GM18907 (cell line): ENCODE results near the gene CLDN15.
A peak's percentile ranks its signal among the peaks of the same experiment; 100 is the strongest.
"Not testable (repeated sequence)": the region's sequence is repeated elsewhere in the genome, so short reads cannot be mapped to it uniquely, and the experiment has no call there.

Experiments
- ATAC-seq: cut with Tn5 transposase; IDR thresholded peaks from one replicate; pipeline ENCODE4 v1.9.1; 2021; ENCODE audit warnings: mild to moderate bottlenecking, moderate library complexity; ENCODE audit not compliant: unreplicated experiment

Gene CLDN15

DNA sequence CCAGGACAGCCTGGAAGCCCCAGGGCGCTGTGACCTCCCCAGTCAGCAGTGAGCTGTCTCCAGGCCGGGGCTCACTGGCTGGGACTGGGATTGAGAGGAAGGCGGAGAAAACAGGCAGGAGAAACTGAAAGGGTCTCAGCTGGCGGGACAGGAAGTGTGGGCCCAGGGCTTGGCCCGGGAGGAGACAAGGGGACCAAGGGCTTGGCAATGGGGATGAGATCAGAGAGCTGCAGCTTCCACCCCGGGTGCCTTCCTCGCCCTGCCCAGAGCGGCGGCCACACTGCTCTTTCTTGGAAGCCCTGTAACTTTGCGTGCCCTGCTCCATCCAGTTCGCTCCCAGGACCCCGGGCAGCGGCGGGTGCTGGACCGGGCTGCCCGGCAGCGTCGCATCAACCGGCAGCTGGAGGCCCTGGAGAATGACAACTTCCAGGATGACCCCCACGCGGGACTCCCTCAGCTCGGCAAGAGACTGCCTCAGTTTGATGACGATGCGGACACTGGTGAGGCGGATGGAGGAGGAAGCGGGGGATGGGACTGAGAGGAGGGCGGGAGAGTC lies 15.2 kb downstream of the CLDN15 start:
- no peak for ATAC-seq

DNA sequence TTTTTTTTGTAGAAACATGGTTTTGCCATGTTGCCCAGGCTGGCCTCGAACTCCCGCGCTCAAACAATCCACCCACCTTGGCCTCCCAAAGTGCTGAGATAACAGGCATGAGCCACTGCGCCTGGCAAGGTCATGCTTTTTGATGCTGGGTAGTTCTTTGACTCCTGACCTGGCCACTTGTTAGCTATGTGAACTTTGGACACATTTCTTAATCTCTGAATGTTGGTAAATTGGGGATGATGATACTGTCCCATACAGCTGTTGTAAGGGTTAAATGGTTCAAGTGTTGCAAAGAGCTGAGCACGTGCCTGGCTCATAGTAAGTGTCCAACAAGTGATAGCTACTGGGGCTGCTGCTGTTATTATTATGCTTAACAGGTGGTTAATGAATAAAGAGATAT lies 17.3 kb downstream of the CLDN15 start:
- no peak for ATAC-seq

DNA sequence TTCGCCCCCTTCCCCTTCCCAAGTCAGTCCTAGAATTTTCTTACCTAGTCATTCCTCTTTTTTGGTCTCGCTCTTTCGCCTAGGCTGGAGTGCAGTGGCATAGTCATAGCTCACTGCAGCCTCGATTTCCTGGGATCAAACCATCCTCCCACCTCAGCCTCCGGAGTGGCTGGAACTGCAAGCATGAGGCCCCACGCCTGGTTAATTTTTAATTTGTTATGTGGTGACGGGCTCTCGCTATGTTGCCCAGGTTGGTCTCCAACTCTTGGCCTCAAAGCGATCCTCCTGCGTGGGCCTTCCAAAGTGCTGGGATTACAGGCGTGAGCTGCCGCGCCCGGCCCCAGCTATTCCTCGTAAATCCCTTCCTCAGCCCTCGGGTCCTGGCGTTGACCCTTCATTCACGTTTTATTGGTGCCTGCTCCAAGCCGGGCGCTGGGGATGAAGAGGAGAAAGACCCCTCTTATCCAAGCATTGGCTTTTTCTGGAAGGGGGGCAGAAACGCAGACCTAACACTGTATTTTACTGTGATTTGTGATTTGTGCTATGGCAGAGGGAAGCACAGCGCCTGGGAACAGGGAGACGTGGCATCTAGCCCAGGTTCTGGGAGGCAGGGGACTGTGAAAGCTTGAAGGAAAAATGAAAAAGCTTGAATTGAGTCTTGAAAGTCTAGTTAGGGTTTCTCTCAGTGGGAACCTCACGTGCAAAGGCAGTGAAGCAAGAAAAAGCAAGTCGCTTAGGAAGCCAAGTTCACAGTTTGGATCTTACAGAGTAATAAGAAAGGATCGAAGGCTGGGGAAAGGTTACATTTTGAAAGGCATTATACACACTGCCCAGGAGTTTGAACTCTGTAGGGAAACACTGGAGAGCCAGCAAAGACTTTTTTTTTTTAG lies 19.1 kb downstream of the CLDN15 start:
- ATAC-seq, result peak; percentile 16

DNA sequence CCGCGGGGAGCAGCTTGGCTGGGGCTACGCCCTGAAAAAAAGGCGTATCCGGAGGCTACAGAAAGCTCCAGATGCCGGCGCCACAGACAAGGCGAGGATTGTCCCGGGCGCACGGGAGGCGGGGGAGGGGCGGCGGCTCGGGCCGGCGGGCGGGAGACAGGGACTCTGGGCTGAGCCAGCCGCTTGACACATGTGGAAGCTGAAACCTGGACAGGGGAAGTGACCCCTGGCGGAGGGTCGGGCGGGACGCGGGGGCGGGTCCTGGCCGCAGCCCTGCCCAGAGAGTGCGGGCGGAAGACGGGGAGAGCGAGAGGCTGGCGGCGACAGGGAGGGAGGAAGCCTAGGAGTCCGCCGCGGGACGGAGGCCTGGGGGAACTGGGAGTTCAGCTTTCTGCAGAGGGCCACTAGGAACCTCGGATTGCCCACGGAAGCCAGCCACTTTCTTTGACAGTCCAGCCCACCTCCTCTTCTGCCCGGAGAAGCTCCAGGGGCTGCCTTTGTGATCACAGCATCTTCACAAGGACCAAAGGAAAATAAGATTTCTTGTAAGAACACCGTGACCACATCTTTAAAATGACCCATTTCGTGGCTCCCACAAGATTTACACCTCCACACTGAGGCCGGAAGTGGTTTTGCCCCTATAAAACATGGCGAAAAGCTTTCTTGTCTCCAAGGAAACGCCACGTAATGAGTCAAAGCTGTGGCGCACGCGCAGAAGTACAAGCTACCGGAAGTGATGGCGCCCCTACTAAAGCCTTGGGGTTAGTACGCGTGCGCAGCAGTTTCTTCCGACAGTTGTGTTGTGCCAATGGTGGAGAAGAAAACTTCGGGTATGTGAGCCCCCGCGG lies 20.0 kb downstream of the CLDN15 start, which contains the start of the genes PLOD3 and ZNHIT1:
TSS of gene PLOD3 (minus strand) at position 194 of the 848 bp plus-strand sequence. CDS start 307 bp downstream, outside the sequence.
TSS of gene ZNHIT1 (plus strand) at position 778 of the 848 bp plus-strand sequence. CDS start at position 809, 31 bp downstream.
- ATAC-seq, result peak; percentile 69

DNA sequence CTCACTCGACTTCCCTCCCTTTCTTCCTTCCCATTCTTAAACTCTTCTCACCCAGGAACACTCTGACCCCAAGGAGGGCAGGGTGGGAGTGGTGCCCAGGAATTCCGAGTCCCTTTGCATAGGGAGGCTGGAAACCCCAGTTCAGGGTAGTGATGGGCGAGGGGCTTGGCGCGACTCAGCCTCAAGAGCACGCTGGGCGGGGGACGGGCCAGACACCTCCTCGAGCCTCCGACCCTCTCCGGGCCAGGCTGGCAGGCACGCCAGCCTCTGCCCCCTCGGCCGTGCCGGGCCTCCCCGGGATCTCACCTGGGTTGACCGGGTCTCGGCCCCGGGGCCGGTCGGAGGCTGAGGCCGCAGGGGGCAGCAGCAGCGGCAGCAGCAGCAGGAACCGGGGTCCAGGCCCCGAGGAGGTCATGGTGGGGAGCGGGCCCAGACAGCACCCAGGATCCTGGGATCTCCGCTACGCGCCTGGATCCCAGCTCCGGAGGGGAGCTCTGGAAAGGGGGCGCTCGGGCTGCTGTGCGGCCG lies 20.7 kb downstream of the CLDN15 start:
- ATAC-seq, result peak; percentile 22

DNA sequence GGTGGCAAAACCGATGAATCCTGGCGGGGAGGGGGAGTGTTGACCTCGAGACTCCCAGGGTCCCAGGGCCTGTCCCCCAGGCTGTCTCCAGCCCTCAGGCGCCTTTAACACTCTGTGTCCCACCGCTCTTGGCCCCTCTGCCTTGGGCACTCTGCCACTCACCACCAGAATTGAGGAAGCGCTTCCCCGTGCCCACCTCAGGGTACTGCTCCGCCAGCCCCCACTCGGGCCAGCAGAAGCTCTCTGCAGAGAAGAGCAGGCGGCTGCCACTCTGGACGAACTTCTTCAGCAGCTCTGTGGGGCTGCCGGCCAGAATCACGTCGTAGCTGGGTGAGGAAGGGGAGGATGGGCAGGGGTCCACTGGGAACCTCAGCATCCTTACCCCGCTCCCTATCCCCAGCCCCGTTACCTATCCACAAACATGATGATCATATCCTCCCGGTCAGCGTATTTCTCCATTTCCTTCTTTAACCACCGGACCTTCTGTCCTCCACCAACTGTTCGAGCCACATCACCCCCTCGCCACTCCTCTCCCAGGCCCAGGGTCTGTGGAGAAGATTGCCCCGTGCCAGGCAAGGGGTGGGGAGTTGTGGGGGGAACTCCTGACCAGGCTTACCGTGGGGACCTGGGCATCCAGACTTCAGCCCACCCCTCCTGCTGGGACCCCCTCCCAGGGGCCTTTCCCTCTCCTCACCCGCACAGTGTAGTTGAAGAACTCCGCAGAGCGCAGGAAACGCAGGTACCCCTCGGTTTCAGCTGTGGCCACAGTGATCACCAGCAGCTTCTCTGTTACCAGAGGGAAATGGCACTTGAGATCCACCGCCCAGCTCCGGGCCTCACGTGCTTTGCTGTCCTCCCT lies 21.4 kb downstream of the CLDN15 start:
- ATAC-seq, result no peak

DNA sequence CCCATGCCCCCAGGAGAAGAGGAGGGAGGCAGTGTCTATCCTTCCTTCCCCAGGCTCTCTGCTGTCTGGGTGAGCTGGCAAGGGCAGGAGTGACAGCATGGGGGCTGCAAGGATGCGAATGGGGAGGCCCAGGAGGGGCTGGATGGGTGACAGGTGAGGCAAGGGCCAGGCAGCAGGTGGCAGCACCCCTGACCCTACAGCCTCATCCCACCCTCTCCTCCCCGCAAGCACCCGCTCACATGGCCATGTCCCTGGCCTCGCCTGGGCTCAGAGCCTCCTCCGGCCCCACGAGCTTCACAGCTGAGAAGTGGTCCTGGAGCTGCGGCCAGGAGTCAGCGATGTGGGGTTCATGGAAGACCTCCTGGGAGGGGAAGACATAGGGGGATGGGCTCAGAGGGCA lies 25.6 kb downstream of the CLDN15 start:
- ATAC-seq, result no peak

DNA sequence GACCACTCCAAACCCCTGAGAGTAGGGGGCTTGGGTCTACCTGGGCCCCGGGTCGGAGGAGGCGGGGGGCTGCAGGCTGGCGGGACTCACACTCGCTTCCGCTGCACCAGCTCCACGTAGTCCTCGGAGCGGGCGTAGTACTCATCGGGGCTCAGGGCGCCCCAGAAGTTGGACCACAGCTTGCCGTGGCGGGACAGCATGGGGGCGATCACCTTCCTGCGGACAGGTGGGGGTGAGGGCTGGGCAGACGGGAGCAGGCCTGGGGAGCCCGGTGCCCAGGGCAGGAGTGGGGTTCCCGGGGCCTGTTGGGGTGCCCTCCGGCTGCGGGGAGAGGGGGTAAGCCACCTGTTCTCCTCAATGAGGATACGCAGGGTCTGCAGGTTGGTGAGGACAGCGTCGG lies 26.1 kb downstream of the CLDN15 start:
- no peak for ATAC-seq

DNA sequence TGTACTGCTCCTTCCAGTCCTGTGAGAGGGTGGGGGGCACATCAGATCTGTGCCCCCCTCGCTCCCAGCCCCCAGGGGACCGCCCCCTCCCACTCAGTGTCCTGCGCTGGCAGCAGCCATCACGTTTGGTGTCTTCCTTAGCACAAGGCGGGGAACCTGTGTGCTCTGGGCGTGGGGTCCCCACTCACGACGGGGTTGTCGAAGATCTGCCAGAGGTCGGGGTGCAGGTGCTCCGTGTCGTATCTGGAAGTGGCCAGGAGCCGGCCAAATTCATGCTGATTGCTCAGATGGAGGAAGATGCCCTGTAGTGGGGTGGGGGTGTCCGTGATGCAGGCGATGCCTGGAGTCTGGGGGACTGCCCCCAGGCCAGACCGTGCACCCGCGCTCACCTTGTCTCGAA lies 27.5 kb downstream of the CLDN15 start:
- no peak for ATAC-seq

DNA sequence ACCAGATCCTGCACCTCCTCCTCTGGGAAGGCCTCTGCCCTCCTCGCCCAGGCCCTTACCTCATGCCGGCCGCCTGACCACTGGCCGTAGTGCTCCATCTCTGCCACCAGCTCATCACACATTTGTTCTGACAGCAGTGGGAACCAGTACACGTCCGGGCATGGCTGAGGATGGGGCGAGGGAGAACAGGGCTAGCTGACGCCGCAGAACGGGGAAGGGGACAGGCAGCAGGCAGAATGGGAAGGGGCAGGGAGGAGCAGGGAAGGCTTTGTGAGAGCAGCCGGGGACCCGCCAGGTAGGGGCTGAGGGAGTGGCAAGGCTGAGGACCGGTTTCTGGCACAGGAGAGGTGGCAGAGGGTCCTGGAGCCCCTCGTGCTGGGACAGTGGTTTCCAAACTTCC lies 28.8 kb downstream of the CLDN15 start:
- ATAC-seq, result no peak

DNA sequence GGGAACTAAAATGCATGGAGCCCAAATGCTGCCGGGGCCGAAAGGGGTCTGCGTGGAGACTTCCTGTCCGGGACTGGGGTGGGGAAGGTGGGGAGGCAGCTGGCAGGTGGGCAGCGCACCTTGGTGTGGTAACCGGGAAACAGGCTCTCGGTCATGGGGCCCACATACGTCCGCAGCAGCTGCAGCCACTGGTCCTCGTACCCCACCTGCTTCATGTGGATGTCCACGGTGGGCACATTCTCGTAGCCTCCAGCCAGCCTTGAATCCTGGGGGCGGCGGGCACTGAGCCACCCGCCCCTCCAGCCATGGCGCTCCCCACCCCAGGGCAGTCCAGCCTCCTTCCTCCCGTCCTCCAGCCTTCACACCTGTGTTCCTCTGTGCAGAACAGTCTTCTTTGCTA lies 30.1 kb downstream of the CLDN15 start:
- no peak for ATAC-seq

DNA sequence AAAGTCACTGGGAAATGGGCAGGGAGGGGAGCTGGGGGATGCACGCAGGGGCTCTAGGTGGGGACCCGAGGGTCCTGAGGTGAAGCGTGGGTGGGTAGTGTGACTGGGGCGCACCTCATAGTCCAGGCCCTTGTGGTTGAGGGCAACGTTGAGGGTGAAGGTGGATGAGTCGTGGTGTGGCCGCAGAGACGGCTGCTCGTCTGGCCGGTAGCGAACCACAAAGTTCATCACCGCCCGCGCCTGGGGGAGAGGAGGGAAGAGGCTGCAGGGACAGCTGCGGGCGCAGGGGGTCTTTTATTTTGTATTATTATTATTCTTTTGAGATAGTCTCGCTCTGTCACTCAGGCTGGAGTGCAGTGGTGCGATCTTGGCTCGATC lies 30.9 kb downstream of the CLDN15 start:
- no peak for ATAC-seq

DNA sequence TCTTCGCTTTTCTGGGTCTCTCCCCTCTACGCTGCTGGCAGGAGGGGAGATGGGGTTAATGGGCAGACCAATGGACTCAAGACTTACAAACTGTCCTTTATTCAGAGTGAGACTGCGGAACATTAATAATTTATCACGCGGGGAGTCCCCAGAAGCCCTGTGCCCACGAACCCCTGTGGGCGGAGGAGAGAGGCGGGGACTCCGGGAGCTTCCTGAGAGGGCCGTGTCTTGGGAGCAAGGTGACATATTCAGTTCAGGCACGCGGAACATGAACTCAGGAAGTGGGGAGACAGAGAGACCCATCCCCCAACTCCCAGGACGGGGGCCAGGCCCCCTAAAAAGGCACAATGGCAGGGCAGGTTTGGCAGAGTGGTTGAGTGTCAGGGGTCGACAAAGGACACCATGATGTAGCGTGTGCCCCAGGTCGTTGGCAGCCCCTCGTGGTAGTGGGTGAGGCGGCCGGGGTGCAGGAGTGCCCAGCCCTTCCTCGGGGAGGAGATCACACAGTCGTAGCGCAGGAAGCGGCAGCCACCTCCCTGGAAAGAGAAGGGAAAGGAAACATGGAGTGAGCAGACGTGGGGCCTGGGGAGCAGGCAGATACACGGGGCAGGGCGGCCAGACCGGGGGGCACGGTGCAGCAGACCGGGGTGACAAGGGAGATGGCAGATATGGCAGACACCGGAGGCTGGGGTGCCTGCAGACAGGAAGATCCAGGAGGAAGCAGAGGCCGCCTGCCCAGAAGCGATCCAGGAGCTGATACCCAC lies 31.5 kb downstream of the CLDN15 start:
- no peak for ATAC-seq

DNA sequence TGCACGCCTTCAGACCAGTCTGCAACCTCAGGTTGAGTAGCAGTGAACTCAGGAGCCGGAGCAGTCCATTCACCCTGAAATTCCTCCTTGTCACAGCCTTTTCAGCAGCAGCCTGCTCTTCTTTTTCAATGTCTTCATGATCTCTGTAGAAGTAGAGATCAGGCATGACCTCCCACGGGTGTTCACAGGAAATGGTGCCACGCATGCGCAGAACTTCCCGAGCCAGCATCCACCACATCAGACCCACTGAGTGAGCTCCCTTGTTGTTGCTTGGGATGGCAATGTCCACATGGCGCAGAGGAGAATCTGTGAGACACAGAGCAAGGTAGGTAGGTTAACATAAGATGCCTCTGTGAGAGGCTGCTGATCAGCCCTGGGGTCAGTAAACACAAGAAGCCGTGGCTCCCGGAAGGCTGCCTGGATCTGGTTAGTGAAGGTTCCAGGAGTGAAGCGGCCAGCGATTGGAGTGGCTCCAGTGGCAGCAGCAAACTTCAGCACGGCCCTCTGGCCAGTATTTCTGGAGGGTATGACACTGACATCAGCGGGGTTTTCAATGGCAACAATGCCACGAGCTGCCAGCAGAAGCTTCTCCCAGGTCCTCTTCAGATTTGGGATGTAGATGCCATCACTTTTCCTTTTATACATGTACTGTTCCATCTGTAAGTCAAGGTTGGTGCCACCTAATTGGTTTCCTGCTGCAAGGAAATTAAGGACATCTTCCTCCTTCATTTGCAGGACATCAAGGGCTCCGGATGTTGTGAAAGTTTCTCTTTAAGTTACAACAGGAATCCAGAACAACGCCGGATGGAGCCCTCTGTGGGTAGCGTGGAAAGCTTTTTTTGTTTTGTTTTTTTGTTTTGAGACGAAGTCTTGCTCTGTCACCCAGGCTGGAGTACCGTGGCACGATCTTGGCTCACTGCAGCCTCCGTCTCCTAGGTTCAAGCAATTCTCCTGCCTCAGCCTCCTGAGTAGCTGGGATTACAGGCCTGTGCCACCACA lies 33.6 kb downstream of the CLDN15 start:
- ATAC-seq, result not testable (repeated sequence)

DNA sequence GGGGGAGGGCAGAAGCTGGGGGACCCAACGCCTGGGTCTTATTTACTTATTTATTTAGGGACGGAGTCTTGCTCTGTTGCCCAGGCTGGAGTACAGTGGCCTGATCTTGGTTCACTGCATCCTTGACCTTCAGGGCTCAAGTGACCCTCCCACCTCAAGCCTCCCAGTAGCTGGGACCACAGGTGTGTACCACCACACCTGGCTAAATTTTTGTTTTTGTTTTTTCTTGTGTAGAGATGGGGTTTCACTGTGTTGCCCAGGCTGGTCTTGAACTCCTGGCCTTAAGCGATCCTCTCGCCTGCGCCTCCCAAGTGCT lies 35.0 kb downstream of the CLDN15 start:
- no peak for ATAC-seq

DNA sequence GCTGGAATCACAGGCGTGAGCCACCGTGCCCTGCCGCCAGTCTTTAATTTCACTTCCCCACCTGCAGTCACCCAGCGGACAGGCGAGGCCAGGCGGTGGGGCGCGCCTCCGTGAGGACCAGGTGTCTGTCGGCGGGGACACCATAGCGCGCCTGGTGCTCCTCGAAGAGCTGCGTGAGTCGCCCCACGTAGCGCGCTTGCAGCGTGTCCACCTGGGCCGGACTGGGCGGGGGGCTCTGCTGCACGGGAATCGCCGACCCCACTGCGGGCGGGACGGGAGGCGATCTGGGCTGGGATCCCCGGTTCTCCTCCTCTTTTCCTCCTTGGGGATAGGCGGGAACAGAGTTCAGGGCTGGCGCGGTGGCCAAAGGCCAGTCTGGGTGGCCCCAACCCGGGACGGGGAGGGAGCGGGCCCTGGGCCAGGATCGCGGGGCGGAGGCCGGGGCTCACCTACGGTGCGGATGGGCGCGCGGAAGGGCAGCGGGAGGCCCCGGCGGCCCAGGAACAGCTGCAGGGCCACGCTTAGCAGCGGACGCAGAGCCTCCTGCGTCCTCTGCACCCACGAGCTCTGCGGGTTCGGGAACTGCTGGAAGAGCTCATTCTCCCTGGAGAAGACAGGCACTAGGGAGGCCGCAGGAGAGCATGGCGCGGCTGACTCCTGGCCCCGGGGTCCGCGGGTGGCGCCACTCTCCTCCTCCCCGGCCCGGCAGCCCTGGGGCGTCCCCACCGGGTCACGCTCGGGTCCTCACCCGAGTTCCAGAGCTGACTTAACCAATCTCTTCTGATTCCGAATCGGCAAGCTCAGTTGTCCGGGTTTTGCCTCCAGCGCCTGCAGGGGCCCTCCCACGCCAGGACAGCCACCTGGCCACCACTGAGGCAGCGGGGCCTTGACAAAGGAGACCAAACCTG lies 35.7 kb downstream of the CLDN15 start:
- no peak for ATAC-seq

DNA sequence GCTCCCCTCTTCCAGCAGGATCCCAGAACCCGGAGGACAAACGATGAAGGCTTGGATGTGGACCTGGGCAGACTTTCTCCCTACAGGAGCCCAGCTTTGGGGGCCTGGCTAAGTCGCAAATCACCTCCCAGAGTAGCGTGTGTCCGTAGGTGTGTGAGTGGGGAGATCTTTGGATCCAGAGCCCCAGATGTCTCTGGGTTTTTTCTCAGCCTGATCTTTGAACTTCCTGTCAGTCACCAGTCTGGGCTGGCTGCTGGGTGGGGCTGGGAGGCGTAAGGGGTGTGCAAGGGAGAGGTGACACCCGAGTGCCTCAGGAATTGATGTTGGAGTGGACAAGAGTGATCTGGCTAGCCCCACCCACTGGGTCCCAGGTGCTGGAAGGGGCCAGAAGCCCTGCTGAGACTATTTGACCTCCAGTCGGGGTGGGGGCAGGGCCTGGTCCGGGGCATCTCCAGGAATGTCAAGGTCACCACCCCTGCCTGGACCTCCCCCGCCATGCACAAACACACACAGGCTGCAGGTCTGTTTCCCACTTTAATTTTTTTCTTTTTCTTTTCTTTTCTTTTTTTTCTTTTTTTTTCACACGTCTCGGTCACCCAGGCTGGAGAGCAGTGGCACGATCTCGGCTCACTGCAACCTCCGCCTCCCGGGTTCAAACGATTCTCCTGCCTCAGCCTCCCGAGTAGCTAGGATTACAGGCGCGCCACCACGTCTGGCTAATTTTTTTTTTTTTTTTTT lies 36.6 kb downstream of the CLDN15 start, which contains the start of gene MOGAT3:
TSS of gene MOGAT3 (minus strand) at position 175 of the 738 bp plus-strand sequence. CDS start 182 bp downstream, outside the sequence.
- ATAC-seq, result no peak
